Liver (tissue), 9 donors: Measurements from ENCODE around the gene MRPL10. TPM values are rescaled to one million over a fixed set of nuclear protein-coding genes. Genes with fewer than 3 reads are reported as not detected.

Experiments
- DNase-seq: peaks from one replicate; pipeline ENCODE4 v3.0.0-alpha.2; 2017; ENCODE audit warnings: low spot score
- H3K27ac ChIP-seq, 2 donors: one replicate each; pipeline ENCODE4 v1.7.0; 2013; ENCODE audit warnings: inconsistent platforms in 2 of 2, low read length in 2 of 2, control low read depth in 1 of 2, low read depth in 1 of 2, mild to moderate bottlenecking in 1 of 2
- H3K27me3 ChIP-seq, 4 donors: one replicate each; pipeline versions ENCODE4 v1.6.1 to v1.7.0; 2013; ENCODE audit warnings: low read length in 3 of 4, inconsistent platforms in 1 of 4, mild to moderate bottlenecking in 1 of 4, moderate library complexity in 1 of 4; ENCODE audit not compliant: control insufficient read depth in 4 of 4, insufficient read depth in 4 of 4
- H3K36me3 ChIP-seq, 4 donors: one replicate each; pipeline versions ENCODE4 v1.6.1 to v1.7.0; 2013; ENCODE audit warnings: low read length in 3 of 4, mild to moderate bottlenecking in 3 of 4, low read depth in 1 of 4, moderate library complexity in 1 of 4; ENCODE audit not compliant: control insufficient read depth in 4 of 4, insufficient read depth in 3 of 4
- H3K4me1 ChIP-seq, 4 donors: one replicate each; pipeline versions ENCODE4 v1.6.1 to v1.7.0; 2013; ENCODE audit warnings: low read length in 3 of 4, mild to moderate bottlenecking in 3 of 4, moderate library complexity in 1 of 4; ENCODE audit not compliant: control insufficient read depth in 4 of 4, insufficient read depth in 4 of 4
- H3K4me3 ChIP-seq, 3 donors: one replicate each; pipeline versions ENCODE4 v1.6.1 to v1.7.0; 2013; ENCODE audit warnings: low read length in 3 of 3, control low read depth in 1 of 3, low read depth in 1 of 3, mild to moderate bottlenecking in 1 of 3
- H3K9ac ChIP-seq, 2 donors: one replicate each; pipeline ENCODE4 v1.7.0; 2013; ENCODE audit warnings: low read length in 2 of 2, mild to moderate bottlenecking in 2 of 2, moderate library complexity in 2 of 2, control low read depth in 1 of 2, low read depth in 1 of 2
- H3K9me3 ChIP-seq, 4 donors: one replicate each; pipeline versions ENCODE4 v1.6.1 to v1.7.0; 2013; ENCODE audit warnings: low read length in 3 of 4; ENCODE audit not compliant: control insufficient read depth in 4 of 4
- EGR1 ChIP-seq, 2 donors: IDR thresholded peaks; 2 replicates each; pipeline ENCODE4 v1.6.1; 2016 to 2018; ENCODE audit warnings: antibody characterized with exemption in 2 of 2, low read depth in 2 of 2
- FOXA2 ChIP-seq: IDR thresholded peaks from 2 replicates; pipeline ENCODE4 v1.6.1; 2016; ENCODE audit warnings: antibody characterized with exemption
- HNF4A ChIP-seq, 2 donors: conservative IDR thresholded peaks; 2 replicates each; pipeline ENCODE4 v1.6.1; 2016; ENCODE audit warnings: antibody characterized with exemption in 2 of 2, mild to moderate bottlenecking in 2 of 2
- TAF1 ChIP-seq: conservative IDR thresholded peaks from 2 replicates; pipeline ENCODE4 v1.6.1; 2016; ENCODE audit warnings: antibody characterized with exemption, mild to moderate bottlenecking
- YY1 ChIP-seq: IDR thresholded peaks from 2 replicates; pipeline ENCODE4 v1.6.1; 2016; ENCODE audit warnings: antibody characterized with exemption, mild to moderate bottlenecking
- WGBS: extraction: QIAGEN DNeasy Blood & Tissue Kit; methylation state at CpG from one replicate; pipeline ENCODE4 v1.1.7; 2013; 5-methylcytosine and 5-hydroxymethylcytosine counted together
- polyA plus RNA-seq, 2 donors: library from polyadenylated mRNA; stranded (reverse) in 1 of 2; unstranded in 1 of 2; fragments of 200-250 nt in 1 of 2; fragments of >200 nt in 1 of 2; fragmentation: Nextera tagmentation in 1 of 2; extraction: Ambion mirVana in 1 of 2; gene quantifications; one replicate each; pipeline versions ENCODE4 v1.2.1 to v1.2.3, GENCODE V29; 2013 to 2015
- total RNA-seq, 2 donors: library from RNA; depleted of rRNA; stranded (reverse); fragments of >200 nt; gene quantifications; one replicate each; pipeline ENCODE4 v1.2.3, GENCODE V29; 2014
- TF ChIP-seq, protein P1 (sequence below): IDR thresholded peaks from 2 replicates; pipeline ENCODE4 v1.6.1; 2016; ENCODE audit warnings: antibody characterized with exemption, mild to moderate bottlenecking
- donor health status: healthy.
- donor health status: healthy.
- donor health status: healthy.
- donor health status: healthy.
- donor health status: healthy.

MRPL10 gene
- total and polyA plus RNA-seq, 4 donors: 10.2 to 24.9 (median 12.9) TPM

DNA sequence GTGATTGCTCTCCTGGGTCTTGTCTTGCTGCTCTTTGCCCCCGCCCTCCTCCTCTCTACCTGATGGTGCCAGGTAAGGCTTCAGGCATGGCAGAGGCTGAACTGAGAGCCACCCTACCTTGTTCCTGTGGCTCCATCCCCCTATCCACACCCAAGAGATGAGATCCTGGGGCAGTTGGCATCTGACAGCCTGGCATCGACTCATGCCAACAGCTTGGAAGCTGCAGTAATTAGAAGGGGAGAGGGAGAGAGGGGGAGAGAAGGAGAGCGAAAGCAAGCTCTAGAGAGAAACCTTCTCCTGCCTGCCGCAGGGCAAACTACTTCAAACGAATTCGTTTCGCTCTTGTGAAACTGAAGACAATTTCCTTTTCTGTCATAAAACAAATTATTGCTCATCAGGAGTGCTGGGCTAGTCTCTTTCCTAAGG lies 33.5 kb upstream of the MRPL10 start:
- no peaks in the 10 kb centered on the region for H3K4me1 ChIP-seq
- TF ChIP-seq YY1: no peak

DNA sequence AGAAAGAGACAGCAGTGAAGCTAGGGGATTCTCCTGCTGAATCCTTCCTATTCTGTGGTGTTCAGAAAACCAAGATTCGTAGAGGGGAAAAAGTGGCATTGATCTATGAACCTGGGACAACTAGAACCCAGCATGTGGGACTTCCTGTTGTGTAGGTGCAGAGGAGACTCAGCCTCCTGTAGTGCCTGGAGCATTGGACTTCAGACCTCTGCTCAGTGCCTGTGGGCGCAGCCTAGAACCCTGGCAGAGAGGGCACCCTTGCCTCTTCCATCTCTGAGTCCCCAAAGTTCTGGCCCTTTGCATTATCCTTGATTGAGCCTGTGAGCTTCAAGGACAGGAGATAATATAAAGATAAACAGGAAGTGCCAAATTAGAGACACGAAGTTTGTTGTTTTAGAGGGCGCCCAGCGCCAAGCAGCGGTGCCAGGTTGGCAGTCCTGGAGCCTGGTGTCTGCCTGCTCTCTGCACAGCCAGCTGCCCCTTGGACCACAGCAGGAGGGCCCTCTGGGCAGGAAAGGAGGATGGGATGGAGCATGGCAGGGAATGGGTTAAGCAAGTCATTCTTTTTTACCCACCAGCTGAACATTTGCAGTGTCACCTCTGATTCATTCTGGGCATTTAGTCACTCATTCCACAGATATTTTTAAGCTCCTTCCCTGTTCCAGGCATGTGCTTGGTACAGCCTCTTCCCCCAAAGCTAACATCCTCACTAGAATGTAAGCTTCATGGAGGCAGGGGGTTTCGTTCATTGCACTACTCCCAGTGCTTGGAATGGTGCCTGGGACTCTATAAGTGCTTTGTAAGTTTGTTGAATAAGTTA lies 31.5 kb upstream of the MRPL10 start:
- peak overlapping the region in 1 of 2 donors; percentile 38 for H3K9ac ChIP-seq
- H3K4me1 ChIP-seq: no peaks in the 10 kb centered on the region
- no peaks in the 10 kb centered on the region for H3K9me3 ChIP-seq
- peaks cover 0 to 2% (median 0%) of the 10 kb centered on the region in 4 donors for H3K27me3 ChIP-seq
- TF ChIP-seq, protein P1, sequence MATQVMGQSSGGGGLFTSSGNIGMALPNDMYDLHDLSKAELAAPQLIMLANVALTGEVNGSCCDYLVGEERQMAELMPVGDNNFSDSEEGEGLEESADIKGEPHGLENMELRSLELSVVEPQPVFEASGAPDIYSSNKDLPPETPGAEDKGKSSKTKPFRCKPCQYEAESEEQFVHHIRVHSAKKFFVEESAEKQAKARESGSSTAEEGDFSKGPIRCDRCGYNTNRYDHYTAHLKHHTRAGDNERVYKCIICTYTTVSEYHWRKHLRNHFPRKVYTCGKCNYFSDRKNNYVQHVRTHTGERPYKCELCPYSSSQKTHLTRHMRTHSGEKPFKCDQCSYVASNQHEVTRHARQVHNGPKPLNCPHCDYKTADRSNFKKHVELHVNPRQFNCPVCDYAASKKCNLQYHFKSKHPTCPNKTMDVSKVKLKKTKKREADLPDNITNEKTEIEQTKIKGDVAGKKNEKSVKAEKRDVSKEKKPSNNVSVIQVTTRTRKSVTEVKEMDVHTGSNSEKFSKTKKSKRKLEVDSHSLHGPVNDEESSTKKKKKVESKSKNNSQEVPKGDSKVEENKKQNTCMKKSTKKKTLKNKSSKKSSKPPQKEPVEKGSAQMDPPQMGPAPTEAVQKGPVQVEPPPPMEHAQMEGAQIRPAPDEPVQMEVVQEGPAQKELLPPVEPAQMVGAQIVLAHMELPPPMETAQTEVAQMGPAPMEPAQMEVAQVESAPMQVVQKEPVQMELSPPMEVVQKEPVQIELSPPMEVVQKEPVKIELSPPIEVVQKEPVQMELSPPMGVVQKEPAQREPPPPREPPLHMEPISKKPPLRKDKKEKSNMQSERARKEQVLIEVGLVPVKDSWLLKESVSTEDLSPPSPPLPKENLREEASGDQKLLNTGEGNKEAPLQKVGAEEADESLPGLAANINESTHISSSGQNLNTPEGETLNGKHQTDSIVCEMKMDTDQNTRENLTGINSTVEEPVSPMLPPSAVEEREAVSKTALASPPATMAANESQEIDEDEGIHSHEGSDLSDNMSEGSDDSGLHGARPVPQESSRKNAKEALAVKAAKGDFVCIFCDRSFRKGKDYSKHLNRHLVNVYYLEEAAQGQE: no peak
- TF ChIP-seq FOXA2 (no peak), TAF1 (no peak), EGR1 (IDR thresholded peaks at IDR 0.05; ENCODE audit: low read depth in 2 of 2) (no peak), HNF4A (conservative IDR thresholded peaks at IDR 0.05) (no peak)
- no peak overlapping the region for H3K4me3 ChIP-seq
- H3K27ac ChIP-seq: no peak overlapping the region
- 71% methylated on average over 7 of the region's 7 CpGs for WGBS
- H3K36me3 ChIP-seq: no peaks in the 10 kb centered on the region
- no peak for DNase-seq

More for the DNA sequence above, 33.5 kb upstream of the MRPL10 start:
- Histone ChIP-seq H3K4me3 (no peak overlapping the region), H3K36me3 (no peaks in the 10 kb centered on the region), H3K27me3 (peaks cover 0 to 4% (median 0%) of the 10 kb centered on the region in 4 donors), H3K9me3 (no peaks in the 10 kb centered on the region), H3K27ac (no peak overlapping the region), H3K9ac (no peak overlapping the region)
- WGBS: 66% methylated on average over 7 of the region's 7 CpGs
- no peak for DNase-seq

DNA sequence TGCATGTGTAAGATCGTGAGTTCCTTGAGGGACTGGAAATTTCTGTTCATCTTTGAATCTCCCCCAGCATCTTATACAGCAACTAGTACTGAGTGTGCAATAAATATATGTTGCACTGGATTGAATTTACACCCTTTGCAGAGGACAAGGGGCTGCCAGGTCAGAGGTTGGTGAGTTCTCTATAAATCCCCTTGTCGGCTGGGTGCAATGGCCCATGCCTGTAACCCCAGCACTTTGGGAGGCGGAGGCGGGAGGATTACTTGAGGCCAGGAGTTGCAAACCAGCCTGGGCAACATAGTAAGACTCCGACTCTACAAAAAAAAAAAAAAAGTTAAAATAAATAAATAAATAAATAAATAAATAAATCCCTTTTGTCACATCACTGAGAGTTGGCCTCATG lies 29.0 kb upstream of the MRPL10 start:
- no peaks in the 10 kb centered on the region for H3K36me3 ChIP-seq
- no peak overlapping the region for H3K4me3 ChIP-seq
- no peak for DNase-seq
- no peaks in the 10 kb centered on the region for H3K4me1 ChIP-seq
- no peaks in the 10 kb centered on the region for H3K9me3 ChIP-seq
- no peaks in the 10 kb centered on the region for H3K27me3 ChIP-seq
- H3K9ac ChIP-seq: no peak overlapping the region
- 96% methylated on average over 5 of the region's 5 CpGs for WGBS
- TF ChIP-seq, protein P1: no peak
- H3K27ac ChIP-seq: no peak overlapping the region
